Peyer's patch (tissue), 4 donors: ENCODE data around the gene SLC30A4.

ENCODE experiments used
- POLR2A ChIP-seq, 2 donors: fragments of 450-650 bp; IDR thresholded peaks; one replicate each; pipeline ENCODE4 v1.5.1; 2017; ENCODE audit warnings: antibody characterized with exemption in 2 of 2, mild to moderate bottlenecking in 2 of 2, moderate library complexity in 2 of 2
- TF ChIP-seq, protein P1 (sequence below), 6 experiments: fragments of 450-650 bp in 4 of 6; fragments of 200-600 bp in 2 of 6; sonication (generic) in 1 of 6; IDR thresholded peaks; one replicate each; pipeline ENCODE4 v1.5.1; 2017 to 2019; ENCODE audit warnings: antibody characterized with exemption in 6 of 6, mild to moderate bottlenecking in 3 of 6, moderate library complexity in 1 of 6

DNA sequence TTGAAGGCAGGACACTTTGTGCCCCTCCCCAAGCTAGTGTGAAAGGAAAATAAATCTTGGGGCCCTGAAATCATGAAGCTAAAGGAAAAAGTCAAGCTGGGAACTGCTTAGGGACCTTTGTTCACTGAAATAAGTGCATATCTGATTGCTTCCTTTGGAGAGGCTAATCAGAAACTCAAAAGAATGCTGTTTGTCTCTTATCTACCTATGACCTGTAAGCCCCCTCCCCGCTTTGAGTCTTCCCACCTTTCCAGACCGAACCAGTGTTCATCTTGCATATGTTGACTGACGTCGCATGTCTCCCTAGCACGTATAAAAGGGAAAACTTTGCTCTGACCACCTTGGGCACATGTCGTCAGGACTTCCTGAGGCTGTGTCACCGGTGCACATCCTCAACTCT lies 53.1 kb downstream of the SLC30A4 start:
- TF ChIP-seq, protein P1, sequence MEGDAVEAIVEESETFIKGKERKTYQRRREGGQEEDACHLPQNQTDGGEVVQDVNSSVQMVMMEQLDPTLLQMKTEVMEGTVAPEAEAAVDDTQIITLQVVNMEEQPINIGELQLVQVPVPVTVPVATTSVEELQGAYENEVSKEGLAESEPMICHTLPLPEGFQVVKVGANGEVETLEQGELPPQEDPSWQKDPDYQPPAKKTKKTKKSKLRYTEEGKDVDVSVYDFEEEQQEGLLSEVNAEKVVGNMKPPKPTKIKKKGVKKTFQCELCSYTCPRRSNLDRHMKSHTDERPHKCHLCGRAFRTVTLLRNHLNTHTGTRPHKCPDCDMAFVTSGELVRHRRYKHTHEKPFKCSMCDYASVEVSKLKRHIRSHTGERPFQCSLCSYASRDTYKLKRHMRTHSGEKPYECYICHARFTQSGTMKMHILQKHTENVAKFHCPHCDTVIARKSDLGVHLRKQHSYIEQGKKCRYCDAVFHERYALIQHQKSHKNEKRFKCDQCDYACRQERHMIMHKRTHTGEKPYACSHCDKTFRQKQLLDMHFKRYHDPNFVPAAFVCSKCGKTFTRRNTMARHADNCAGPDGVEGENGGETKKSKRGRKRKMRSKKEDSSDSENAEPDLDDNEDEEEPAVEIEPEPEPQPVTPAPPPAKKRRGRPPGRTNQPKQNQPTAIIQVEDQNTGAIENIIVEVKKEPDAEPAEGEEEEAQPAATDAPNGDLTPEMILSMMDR (IDR thresholded peaks at IDR 0.05), result no peak
- no peak for TF ChIP-seq POLR2A (IDR thresholded peaks at IDR 0.05)
